ENCODE results near the gene EIF4B. TPM values are rescaled to one million over a fixed set of nuclear protein-coding genes. Genes with fewer than 3 reads are reported as not detected.

EIF4B gene
- total RNA-seq, 4 donors from 2014 or later = 667 to 821 (median 740) TPM

GRCh38 chr12:52992699-52993557 is 13.3 kb upstream of the EIF4B start:
- intact Hi-C loops (cut with DNase I; ENCODE audit: low total_unique reads) = no loop called here
- no peaks in the 10 kb centered on the region for H3K36me3 ChIP-seq
- H3K4me3 ChIP-seq = no peak overlapping the region
- H3K27ac ChIP-seq = no peak overlapping the region
- in situ Hi-C loops (cut with MboI; ENCODE audit: low sequenced_read_pairs in 4 of 4) = loop anchor here in 2 of 4 donors (25.0 kb wide), 2 partner anchors 406 to 606 kb away; partner anchors contain the start of gene KRT84 (in 1 of the 2)
- TF ChIP-seq CTCF (IDR thresholded peaks at IDR 0.05 in 4 of 5, conservative IDR thresholded peaks at IDR 0.05 in 1 of 5) = no peak
- H3K4me1 ChIP-seq = no peaks in the 10 kb centered on the region
- no peak for DNase-seq
- no peak for ATAC-seq
- no peaks in the 10 kb centered on the region for H3K9me3 ChIP-seq
- H3K27me3 ChIP-seq = no peaks in the 10 kb centered on the region

GRCh38 chr12:52993558-52993869 is 12.7 kb upstream of the EIF4B start:
- Histone ChIP-seq H3K9me3 (no peaks in the 10 kb centered on the region), H3K27ac (no peak overlapping the region), H3K4me1 (no peaks in the 10 kb centered on the region), H3K27me3 (no peaks in the 10 kb centered on the region), H3K36me3 (no peaks in the 10 kb centered on the region), H3K4me3 (no peak overlapping the region)
- DNase-seq (no peak), ATAC-seq (no peak)
- in situ Hi-C loops (cut with MboI; ENCODE audit: low sequenced_read_pairs in 4 of 4) (loop anchor here in 2 of 4 donors (25.0 kb wide), 2 partner anchors 406 to 606 kb away; partner anchors contain the start of gene KRT84 (in 1 of the 2)), intact Hi-C loops (cut with DNase I; ENCODE audit: low total_unique reads) (no loop called here)
- no peak for TF ChIP-seq CTCF (IDR thresholded peaks at IDR 0.05 in 4 of 5, conservative IDR thresholded peaks at IDR 0.05 in 1 of 5)

GRCh38 chr12:53004178-53004577 is 2.1 kb upstream of the EIF4B start:
- no peak for ATAC-seq

GRCh38 chr12:53004582-53004981 is 1.7 kb upstream of the EIF4B start:
- Histone ChIP-seq H3K27me3 (no peaks in the 10 kb centered on the region), H3K4me1 (peaks cover 33 to 35% of the 10 kb centered on the region in 2 donors), H3K36me3 (peaks cover 0 to 10% of the 10 kb centered on the region in 2 donors), H3K9me3 (no peaks in the 10 kb centered on the region), H3K27ac (no peak overlapping the region), H3K4me3 (no peak overlapping the region)
- in situ Hi-C loops (cut with MboI; ENCODE audit: low sequenced_read_pairs in 4 of 4) = no loop called here
- intact Hi-C loops (cut with DNase I; ENCODE audit: low total_unique reads) = no loop called here
- TF ChIP-seq CTCF (IDR thresholded peaks at IDR 0.05 in 4 of 5, conservative IDR thresholded peaks at IDR 0.05 in 1 of 5) (no peak), POLR2A (IDR thresholded peaks at IDR 0.05) (no peak)
- DNase-seq (no peak), ATAC-seq (no peak)

More at GRCh38 chr12:53004178-53004577, 2.1 kb upstream of the EIF4B start:
- intact Hi-C loops (cut with DNase I; ENCODE audit: low total_unique reads) (no loop called here), in situ Hi-C loops (cut with MboI; ENCODE audit: low sequenced_read_pairs in 4 of 4) (no loop called here)
- no peak for DNase-seq
- Histone ChIP-seq H3K4me3 (no peak overlapping the region), H3K27me3 (no peaks in the 10 kb centered on the region), H3K36me3 (peaks cover 0 to 6% of the 10 kb centered on the region in 2 donors), H3K4me1 (peaks cover 29 to 31% of the 10 kb centered on the region in 2 donors), H3K9me3 (no peaks in the 10 kb centered on the region), H3K27ac (no peak overlapping the region)
- TF ChIP-seq CTCF (IDR thresholded peaks at IDR 0.05 in 4 of 5, conservative IDR thresholded peaks at IDR 0.05 in 1 of 5) (no peak), POLR2A (IDR thresholded peaks at IDR 0.05) (no peak)

All from gastrocnemius medialis (tissue), 4 donors.